Measurements from ENCODE around the gene CNGB1.

GRCh38 chr16:57960310-57960709 is 10.6 kb downstream of the CNGB1 start:
- TF ChIP-seq CTCF (IDR thresholded peaks at IDR 0.05): no peak
- no peak for TF ChIP-seq POLR2A (IDR thresholded peaks at IDR 0.05)
